ENCODE data around the gene SLC25A34. TPM values are rescaled to one million over a fixed set of nuclear protein-coding genes. Genes with fewer than 3 reads are reported as not detected.

SLC25A34 gene
- total RNA-seq, 2 donors from 2014 or later = 1.8 to 3.5 TPM

DNA sequence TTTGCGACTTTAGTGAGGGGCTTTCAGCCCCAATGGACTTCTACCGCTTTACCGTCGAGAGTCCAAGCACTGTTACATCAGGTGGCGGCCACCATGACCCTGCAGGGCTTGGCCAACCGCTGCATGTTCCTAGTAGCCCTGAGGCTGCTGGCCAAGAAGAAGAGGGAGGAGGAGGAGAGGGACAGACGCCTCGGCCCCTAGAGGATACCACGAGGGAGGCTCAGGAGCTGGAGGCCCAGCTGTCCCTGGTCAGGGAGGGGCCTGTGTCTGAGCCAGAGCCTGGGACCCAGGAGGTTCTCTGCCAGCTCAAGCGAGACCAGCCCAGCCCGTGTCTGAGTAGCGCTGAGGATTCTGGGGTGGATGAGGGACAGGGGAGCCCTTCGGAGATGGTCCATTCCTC is 8.6 kb upstream of the SLC25A34 start:
- H3K27me3 ChIP-seq (ENCODE audit: control insufficient read depth, insufficient read depth, low read length, poor library complexity, severe bottlenecking) = no peaks in the 10 kb centered on the region
- no peak overlapping the region for H3K27ac ChIP-seq (ENCODE audit: low read depth, low read length)
- no peak for DNase-seq
- TF ChIP-seq, protein P1, sequence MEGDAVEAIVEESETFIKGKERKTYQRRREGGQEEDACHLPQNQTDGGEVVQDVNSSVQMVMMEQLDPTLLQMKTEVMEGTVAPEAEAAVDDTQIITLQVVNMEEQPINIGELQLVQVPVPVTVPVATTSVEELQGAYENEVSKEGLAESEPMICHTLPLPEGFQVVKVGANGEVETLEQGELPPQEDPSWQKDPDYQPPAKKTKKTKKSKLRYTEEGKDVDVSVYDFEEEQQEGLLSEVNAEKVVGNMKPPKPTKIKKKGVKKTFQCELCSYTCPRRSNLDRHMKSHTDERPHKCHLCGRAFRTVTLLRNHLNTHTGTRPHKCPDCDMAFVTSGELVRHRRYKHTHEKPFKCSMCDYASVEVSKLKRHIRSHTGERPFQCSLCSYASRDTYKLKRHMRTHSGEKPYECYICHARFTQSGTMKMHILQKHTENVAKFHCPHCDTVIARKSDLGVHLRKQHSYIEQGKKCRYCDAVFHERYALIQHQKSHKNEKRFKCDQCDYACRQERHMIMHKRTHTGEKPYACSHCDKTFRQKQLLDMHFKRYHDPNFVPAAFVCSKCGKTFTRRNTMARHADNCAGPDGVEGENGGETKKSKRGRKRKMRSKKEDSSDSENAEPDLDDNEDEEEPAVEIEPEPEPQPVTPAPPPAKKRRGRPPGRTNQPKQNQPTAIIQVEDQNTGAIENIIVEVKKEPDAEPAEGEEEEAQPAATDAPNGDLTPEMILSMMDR (conservative IDR thresholded peaks at IDR 0.05) = no peak
- WGBS, 2 experiments (ENCODE audit: insufficient coverage in 1 of 2, insufficient read length in 1 of 2) = 95 to 96% methylated on average over 12 to 13 of the region's 13 CpGs
- Mint-ChIP-seq H3K27me3 (ENCODE audit: insufficient read depth) (no peaks in the 10 kb centered on the region), H3K9me3 (no peaks in the 10 kb centered on the region), H3K4me3 (no peak overlapping the region), H3K4me1 (peaks cover 4% of the 10 kb centered on the region), H3K27ac (no peak overlapping the region), H3K36me3 (ENCODE audit: low read depth) (peaks cover 38% of the 10 kb centered on the region)
- no peak overlapping the region for H3K9ac ChIP-seq (ENCODE audit: extremely low read depth, low read length, poor library complexity, severe bottlenecking)
- H3K9me3 ChIP-seq (ENCODE audit: control insufficient read depth, low read length) = no peaks in the 10 kb centered on the region
- H3K4me3 ChIP-seq (ENCODE audit: low read length) = no peak overlapping the region
- H3K4me1 ChIP-seq (ENCODE audit: control insufficient read depth, insufficient read depth, low read length) = no peaks in the 10 kb centered on the region
- H3K36me3 ChIP-seq (ENCODE audit: control insufficient read depth, insufficient read depth, low read length) = peaks cover 42% of the 10 kb centered on the region

DNA sequence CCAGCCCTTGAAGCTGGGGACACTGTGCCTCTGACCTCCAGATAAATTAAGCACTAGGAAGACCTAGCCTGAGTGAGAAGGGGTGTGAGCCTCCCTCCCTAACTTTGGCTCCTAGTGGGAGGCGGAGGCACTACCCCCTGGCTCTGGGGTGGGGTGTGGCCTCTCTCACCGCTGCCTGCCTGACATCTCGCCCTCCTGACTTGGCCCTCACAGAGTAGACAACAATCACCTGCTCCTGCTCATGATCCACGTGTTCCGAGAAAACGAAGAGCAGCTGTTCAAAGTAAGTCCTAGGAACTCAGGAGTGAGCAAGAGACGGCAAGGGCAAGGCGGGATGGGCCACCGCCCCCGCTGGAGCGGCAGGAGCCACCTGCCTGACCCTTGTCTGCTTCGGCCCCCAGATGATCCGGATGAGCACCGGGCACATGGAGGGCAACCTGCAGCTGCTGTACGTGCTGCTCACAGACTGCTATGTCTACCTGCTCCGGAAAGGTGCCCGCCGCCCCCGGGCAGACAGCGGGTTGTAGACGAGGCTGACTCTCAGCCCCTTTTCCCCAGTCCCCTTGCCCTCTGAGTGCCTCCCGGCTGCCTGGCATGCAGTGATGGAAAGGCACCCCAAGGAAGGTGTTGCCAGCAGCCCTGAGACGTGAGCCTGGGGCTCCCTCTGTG is 8.1 kb upstream of the SLC25A34 start:
- no peak for DNase-seq
- H3K4me3 Mint-ChIP-seq = no peak overlapping the region
- no peaks in the 10 kb centered on the region for H3K27me3 Mint-ChIP-seq (ENCODE audit: insufficient read depth)
- no peaks in the 10 kb centered on the region for H3K4me1 ChIP-seq (ENCODE audit: control insufficient read depth, insufficient read depth, low read length)
- no peak overlapping the region for H3K4me3 ChIP-seq (ENCODE audit: low read length)
- 95 to 96% methylated on average over 12 to 23 of the region's 23 CpGs for WGBS, 2 experiments (ENCODE audit: insufficient coverage in 1 of 2, insufficient read length in 1 of 2)
- peaks cover 36% of the 10 kb centered on the region for H3K36me3 ChIP-seq (ENCODE audit: control insufficient read depth, insufficient read depth, low read length)
- peaks cover 33% of the 10 kb centered on the region for H3K36me3 Mint-ChIP-seq (ENCODE audit: low read depth)
- H3K4me1 Mint-ChIP-seq = peaks cover 4% of the 10 kb centered on the region
- no peaks in the 10 kb centered on the region for H3K27me3 ChIP-seq (ENCODE audit: control insufficient read depth, insufficient read depth, low read length, poor library complexity, severe bottlenecking)
- H3K9ac ChIP-seq (ENCODE audit: extremely low read depth, low read length, poor library complexity, severe bottlenecking) = no peak overlapping the region
- no peak overlapping the region for H3K27ac ChIP-seq (ENCODE audit: low read depth, low read length)
- no peaks in the 10 kb centered on the region for H3K9me3 Mint-ChIP-seq
- TF ChIP-seq, protein P1 (conservative IDR thresholded peaks at IDR 0.05) = no peak
- H3K9me3 ChIP-seq (ENCODE audit: control insufficient read depth, low read length) = no peaks in the 10 kb centered on the region
- no peak overlapping the region for H3K27ac Mint-ChIP-seq

DNA sequence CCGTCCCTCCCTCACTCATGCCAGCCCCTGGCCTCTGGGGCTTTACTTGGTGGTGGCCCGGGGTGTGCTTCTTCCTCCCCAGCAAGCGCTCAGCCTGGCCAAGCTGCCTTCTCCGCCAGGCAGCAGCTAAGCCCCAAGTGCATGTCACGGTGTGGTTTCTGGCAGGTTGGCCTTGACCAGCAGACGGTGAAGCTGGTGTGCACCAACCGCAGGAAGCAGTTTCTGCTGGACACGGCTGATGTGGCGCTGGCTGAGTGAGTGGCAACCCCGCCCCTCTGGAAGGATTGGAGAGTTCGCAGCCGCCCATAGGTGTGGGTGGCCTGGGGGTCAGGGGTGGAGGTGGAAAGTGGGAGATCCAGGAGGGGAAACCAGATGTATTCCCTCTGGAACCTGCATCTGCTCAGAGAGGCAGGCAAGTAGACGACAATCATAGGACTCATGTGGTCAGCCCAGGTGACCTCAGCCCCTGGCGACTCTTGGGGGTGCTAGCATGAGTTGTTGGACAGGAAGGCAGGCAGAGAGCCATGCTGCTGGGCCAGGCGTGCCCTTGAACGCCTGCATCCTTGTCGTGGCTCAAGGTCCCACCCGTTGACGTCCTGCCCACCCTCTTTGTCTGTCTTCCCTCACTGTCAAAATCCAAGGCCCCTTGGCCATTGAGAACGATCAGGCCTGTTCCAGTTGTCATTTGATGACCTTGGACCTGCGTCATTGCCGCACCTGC is 7.0 kb upstream of the SLC25A34 start:
- Histone ChIP-seq H3K4me3 (ENCODE audit: low read length) (no peak overlapping the region), H3K36me3 (ENCODE audit: control insufficient read depth, insufficient read depth, low read length) (peaks cover 31% of the 10 kb centered on the region), H3K27ac (ENCODE audit: low read depth, low read length) (no peak overlapping the region), H3K9ac (ENCODE audit: extremely low read depth, low read length, poor library complexity, severe bottlenecking) (no peak overlapping the region), H3K27me3 (ENCODE audit: control insufficient read depth, insufficient read depth, low read length, poor library complexity, severe bottlenecking) (no peaks in the 10 kb centered on the region), H3K4me1 (ENCODE audit: control insufficient read depth, insufficient read depth, low read length) (no peaks in the 10 kb centered on the region), H3K9me3 (ENCODE audit: control insufficient read depth, low read length) (no peaks in the 10 kb centered on the region)
- Mint-ChIP-seq H3K36me3 (ENCODE audit: low read depth) (peaks cover 34% of the 10 kb centered on the region), H3K27ac (no peak overlapping the region), H3K27me3 (ENCODE audit: insufficient read depth) (no peaks in the 10 kb centered on the region), H3K4me1 (peaks cover 4% of the 10 kb centered on the region), H3K4me3 (no peak overlapping the region), H3K9me3 (no peaks in the 10 kb centered on the region)
- TF ChIP-seq, protein P1 (conservative IDR thresholded peaks at IDR 0.05) = no peak
- WGBS, 2 experiments (ENCODE audit: insufficient coverage in 1 of 2, insufficient read length in 1 of 2) = 93 to 94% methylated on average over 18 to 22 of the region's 22 CpGs
- no peak for DNase-seq
